Hepatocyte (in vitro differentiated cells): ENCODE measurements around the gene HTR3A. TPM values are rescaled to one million over a fixed set of nuclear protein-coding genes. Genes with fewer than 3 reads are reported as not detected.
"Not testable (repeated sequence)": the region's sequence is repeated elsewhere in the genome, so short reads cannot be mapped to it uniquely, and the experiment has no call there.

Source experiments
- DNase-seq: peaks from one replicate; pipeline ENCODE4 v3.0.0-alpha.2; 2016; ENCODE audit warnings: low spot score
- H2AFZ ChIP-seq: fragments of 200-600 bp; sonication (generic); 2 replicates; pipeline ENCODE4 v1.6.0; 2016; ENCODE audit warnings: antibody characterized with exemption, mild to moderate bottlenecking
- H3K27ac ChIP-seq: fragments of 200-600 bp; sonication (generic); 2 replicates; pipeline ENCODE4 v1.5.1; 2016; ENCODE audit warnings: mild to moderate bottlenecking
- H3K27me3 ChIP-seq: fragments of 200-600 bp; sonication (generic); 2 replicates; pipeline ENCODE4 v1.6.1; 2016
- H3K36me3 ChIP-seq: fragments of 200-600 bp; sonication (generic); replicated peaks from 2 replicates; pipeline ENCODE4 v1.5.1; 2016; ENCODE audit warnings: low read depth; ENCODE audit not compliant: insufficient read depth
- H3K4me1 ChIP-seq: fragments of 200-600 bp; sonication (generic); 2 replicates; pipeline ENCODE4 v1.5.1; 2016; ENCODE audit warnings: mild to moderate bottlenecking, moderate library complexity; ENCODE audit not compliant: insufficient read depth
- H3K4me2 ChIP-seq: fragments of 200-600 bp; sonication (generic); 2 replicates; pipeline ENCODE4 v1.6.0; 2016
- H3K4me3 ChIP-seq: fragments of 200-600 bp; sonication (generic); 2 replicates; pipeline ENCODE4 v1.5.1; 2016; ENCODE audit warnings: mild to moderate bottlenecking
- H3K79me2 ChIP-seq: fragments of 200-600 bp; sonication (generic); 2 replicates; pipeline ENCODE4 v1.6.0; 2017; ENCODE audit warnings: mild to moderate bottlenecking
- H3K9me2 ChIP-seq: fragments of 200-600 bp; sonication (generic); replicated peaks from 2 replicates; pipeline ENCODE4 v1.6.0; 2017; ENCODE audit warnings: mild to moderate bottlenecking; ENCODE audit not compliant: insufficient read depth
- H3K9me3 ChIP-seq: fragments of 200-600 bp; sonication (generic); 2 replicates; pipeline ENCODE4 v1.5.1; 2016; ENCODE audit warnings: low read depth, mild to moderate bottlenecking
- H4K20me1 ChIP-seq: fragments of 200-600 bp; sonication (generic); 2 replicates; pipeline ENCODE4 v1.6.0; 2016; ENCODE audit warnings: mild to moderate bottlenecking; ENCODE audit not compliant: insufficient read depth, poor library complexity, severe bottlenecking
- EZH2 ChIP-seq: fragments of 200-600 bp; sonication (generic); IDR thresholded peaks from 2 replicates; pipeline ENCODE4 v1.6.1; 2016; ENCODE audit warnings: antibody characterized with exemption, mild to moderate bottlenecking, borderline replicate concordance
- EZH2phosphoT487 ChIP-seq: fragments of 200-600 bp; sonication (generic); IDR thresholded peaks from one replicate; pipeline ENCODE4 v1.6.1; 2018; ENCODE audit warnings: antibody characterized with exemption, mild to moderate bottlenecking, low read depth, moderate library complexity; ENCODE audit not compliant: unreplicated experiment, severe bottlenecking
- WGBS: methylation state at CpG from one replicate; pipeline ENCODE4 v1.1.6; 2016; ENCODE audit warnings: low lambda C conversion rate; ENCODE audit errors: missing lambda C conversion rate; 5-methylcytosine and 5-hydroxymethylcytosine counted together
- polyA plus RNA-seq: library from polyadenylated mRNA; unstranded; fragments of >200 nt; fragmentation: Nextera tagmentation; extraction: Ambion mirVana; gene quantifications from 2 replicates; pipeline ENCODE4 v1.2.1, GENCODE V29; 2016
- total RNA-seq: library from RNA; depleted of rRNA; stranded (reverse); fragments of >200 nt; gene quantifications from 2 replicates; pipeline ENCODE4 v1.2.3, GENCODE V29; 2014
- TF ChIP-seq, protein P1 (sequence below): fragments of 200-600 bp; sonication (generic); IDR thresholded peaks from 2 replicates; pipeline ENCODE4 v1.5.1; 2016; ENCODE audit warnings: antibody characterized with exemption, mild to moderate bottlenecking; ENCODE audit not compliant: poor library complexity

HTR3A gene
- total and polyA plus RNA-seq, 2 experiments from 2014 or later = not detected

GRCh38 chr11:113932788-113933187, 42.1 kb upstream of the HTR3A start:
- Histone ChIP-seq H4K20me1 (no peaks in the 10 kb centered on the region), H3K9me3 (no peaks in the 10 kb centered on the region), H2AFZ (no peak overlapping the region), H3K27ac (no peak overlapping the region), H3K4me2 (no peak overlapping the region), H3K4me3 (no peak overlapping the region), H3K27me3 (no peaks in the 10 kb centered on the region), H3K9me2 (no peaks in the 10 kb centered on the region), H3K79me2 (no peaks in the 10 kb centered on the region), H3K4me1 (no peaks in the 10 kb centered on the region), H3K36me3 (no peaks in the 10 kb centered on the region)
- no peak for DNase-seq
- 71% methylated on average over 7 of the region's 7 CpGs for WGBS
- TF ChIP-seq EZH2phosphoT487 (no peak), EZH2 (no peak)
- TF ChIP-seq, protein P1, sequence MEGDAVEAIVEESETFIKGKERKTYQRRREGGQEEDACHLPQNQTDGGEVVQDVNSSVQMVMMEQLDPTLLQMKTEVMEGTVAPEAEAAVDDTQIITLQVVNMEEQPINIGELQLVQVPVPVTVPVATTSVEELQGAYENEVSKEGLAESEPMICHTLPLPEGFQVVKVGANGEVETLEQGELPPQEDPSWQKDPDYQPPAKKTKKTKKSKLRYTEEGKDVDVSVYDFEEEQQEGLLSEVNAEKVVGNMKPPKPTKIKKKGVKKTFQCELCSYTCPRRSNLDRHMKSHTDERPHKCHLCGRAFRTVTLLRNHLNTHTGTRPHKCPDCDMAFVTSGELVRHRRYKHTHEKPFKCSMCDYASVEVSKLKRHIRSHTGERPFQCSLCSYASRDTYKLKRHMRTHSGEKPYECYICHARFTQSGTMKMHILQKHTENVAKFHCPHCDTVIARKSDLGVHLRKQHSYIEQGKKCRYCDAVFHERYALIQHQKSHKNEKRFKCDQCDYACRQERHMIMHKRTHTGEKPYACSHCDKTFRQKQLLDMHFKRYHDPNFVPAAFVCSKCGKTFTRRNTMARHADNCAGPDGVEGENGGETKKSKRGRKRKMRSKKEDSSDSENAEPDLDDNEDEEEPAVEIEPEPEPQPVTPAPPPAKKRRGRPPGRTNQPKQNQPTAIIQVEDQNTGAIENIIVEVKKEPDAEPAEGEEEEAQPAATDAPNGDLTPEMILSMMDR = no peak

DNA sequence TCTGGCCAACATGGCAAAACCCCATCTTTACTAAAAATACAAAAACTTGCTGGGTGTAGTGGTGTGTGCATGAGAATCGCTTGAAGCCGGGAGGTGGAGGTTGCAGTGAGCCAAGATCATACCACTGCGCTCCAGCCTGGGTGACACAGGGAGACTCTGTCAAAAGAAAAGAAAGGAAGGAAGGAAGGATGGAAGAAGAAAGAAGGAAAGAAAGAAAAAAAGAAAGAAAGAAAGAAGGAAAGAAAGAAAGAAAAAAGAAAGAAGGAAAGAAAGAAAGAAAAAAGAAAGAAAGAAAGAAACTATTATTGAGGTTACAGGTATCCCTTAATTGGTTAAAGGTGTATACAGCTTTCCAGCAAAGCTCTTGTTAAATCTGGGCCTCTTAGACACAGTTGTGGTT, 40.7 kb upstream of the HTR3A start:
- not testable (repeated sequence) for DNase-seq, H4K20me1 ChIP-seq, H3K4me1 ChIP-seq, H3K27me3 ChIP-seq, H3K27ac ChIP-seq, H3K9me2 ChIP-seq, H3K79me2 ChIP-seq, H3K4me2 ChIP-seq, H3K9me3 ChIP-seq, H3K36me3 ChIP-seq, H3K4me3 ChIP-seq, H2AFZ ChIP-seq
- WGBS = 93% methylated on average over 3 of the region's 3 CpGs

DNA sequence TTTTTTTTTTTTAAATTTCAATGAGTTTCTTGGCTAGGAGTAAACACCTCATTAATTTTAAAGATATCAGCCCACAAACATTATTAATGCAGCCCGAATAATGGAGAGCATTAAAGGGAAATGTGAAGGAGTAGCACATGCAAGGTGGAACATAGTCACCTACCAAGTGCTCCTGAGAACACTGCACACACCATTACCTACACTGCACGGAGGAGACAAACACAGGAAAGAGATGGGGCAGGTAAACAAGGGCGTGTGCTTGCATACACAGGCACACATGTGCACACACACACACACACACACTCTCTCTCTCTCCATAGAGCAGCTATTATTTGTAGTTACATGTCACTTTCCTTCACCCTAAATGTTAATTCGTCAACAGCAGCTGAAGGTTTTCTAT, 40.1 kb upstream of the HTR3A start:
- Histone ChIP-seq H3K4me1 (no peaks in the 10 kb centered on the region), H3K9me2 (no peaks in the 10 kb centered on the region), H3K4me3 (no peak overlapping the region), H4K20me1 (no peaks in the 10 kb centered on the region), H3K9me3 (no peaks in the 10 kb centered on the region), H3K4me2 (no peak overlapping the region), H3K27me3 (no peaks in the 10 kb centered on the region), H2AFZ (no peak overlapping the region), H3K36me3 (no peaks in the 10 kb centered on the region), H3K79me2 (no peaks in the 10 kb centered on the region), H3K27ac (no peak overlapping the region)
- TF ChIP-seq EZH2 = no peak
- TF ChIP-seq, protein P1 = no peak
- no peak for TF ChIP-seq EZH2phosphoT487
- no peak for DNase-seq
- WGBS = 75% methylated on average over 4 of the region's 4 CpGs

- no peaks in the 10 kb centered on the region for H3K79me2 ChIP-seq
- DNase-seq = no peak
- H3K9me2 ChIP-seq = no peaks in the 10 kb centered on the region
- WGBS = 75% methylated on average over 4 of the region's 4 CpGs
- no peak overlapping the region for H3K27ac ChIP-seq
- no peaks in the 10 kb centered on the region for H3K36me3 ChIP-seq
- no peaks in the 10 kb centered on the region for H3K27me3 ChIP-seq
- no peaks in the 10 kb centered on the region for H3K4me1 ChIP-seq
- no peaks in the 10 kb centered on the region for H3K9me3 ChIP-seq
- TF ChIP-seq EZH2 = no peak
- H3K4me2 ChIP-seq = no peak overlapping the region
- H4K20me1 ChIP-seq = no peaks in the 10 kb centered on the region
- H2AFZ ChIP-seq = no peak overlapping the region
- no peak overlapping the region for H3K4me3 ChIP-seq
These were observed 39.0 kb upstream of the HTR3A start for GRCh38 chr11:113935858-113936257.
